GM23338 (cell line): Measurements from ENCODE around the gene CNOT10. TPM values are rescaled to one million over a fixed set of nuclear protein-coding genes. Genes with fewer than 3 reads are reported as not detected.

ENCODE experiments used
- ATAC-seq: fragments of 200-7000 bp; cut with Tn5 transposase; 3 replicates; pipeline ENCODE4 v1.9.1; 2020
- DNase-seq: peaks from one replicate; pipeline ENCODE4 v3.0.0-alpha.2; 2015; ENCODE audit warnings: low spot score
- H2AFZ ChIP-seq: fragments of 200-600 bp; sonication (generic); 2 replicates; pipeline ENCODE4 v1.8.0; 2016; ENCODE audit warnings: antibody characterized with exemption, mild to moderate bottlenecking, moderate library complexity
- H3F3A ChIP-seq: fragments of 200-600 bp; sonication (generic); replicated peaks from 2 replicates; pipeline ENCODE4 v1.8.0; 2017; ENCODE audit warnings: antibody characterized with exemption, mixed run types, low read depth
- H3K27ac ChIP-seq: fragments of 200-600 bp; sonication (generic); 2 replicates; pipeline ENCODE4 v1.6.1; 2016; ENCODE audit warnings: low read depth
- H3K27me3 ChIP-seq: fragments of 200-600 bp; sonication (generic); 2 replicates; pipeline ENCODE4 v1.8.0; 2016; ENCODE audit warnings: mild to moderate bottlenecking, mixed run types, moderate library complexity; ENCODE audit not compliant: insufficient read depth
- H3K36me3 ChIP-seq: fragments of 200-600 bp; sonication (generic); 2 replicates; pipeline ENCODE4 v1.8.0; 2016; ENCODE audit warnings: mild to moderate bottlenecking; ENCODE audit not compliant: insufficient read depth
- H3K4me1 ChIP-seq: fragments of 200-600 bp; sonication (generic); 2 replicates; pipeline ENCODE4 v1.8.0; 2016; ENCODE audit warnings: mild to moderate bottlenecking, moderate library complexity; ENCODE audit not compliant: insufficient read depth
- H3K4me2 ChIP-seq: fragments of 200-600 bp; sonication (generic); 2 replicates; pipeline ENCODE4 v1.7.1; 2017; ENCODE audit warnings: mixed run types
- H3K4me3 ChIP-seq: fragments of 200-600 bp; sonication (generic); 2 replicates; pipeline ENCODE4 v1.6.1; 2016; ENCODE audit warnings: mixed run types
- H3K79me2 ChIP-seq: fragments of 200-600 bp; sonication (generic); replicated peaks from 2 replicates; pipeline ENCODE4 v1.8.0; 2017; ENCODE audit warnings: mild to moderate bottlenecking; ENCODE audit not compliant: insufficient read depth
- H3K9me2 ChIP-seq: fragments of 200-600 bp; sonication (generic); 2 replicates; pipeline ENCODE4 v1.8.0; 2017; ENCODE audit not compliant: insufficient read depth
- H4K20me1 ChIP-seq: fragments of 200-600 bp; sonication (generic); replicated peaks from 2 replicates; pipeline ENCODE4 v1.8.0; 2017; ENCODE audit warnings: mild to moderate bottlenecking; ENCODE audit not compliant: insufficient read depth
- H3K27ac Mint-ChIP-seq: 2 replicates; pipeline ENCODE4 v1.8.0; 2020; ENCODE audit warnings: inconsistent platforms, mild to moderate bottlenecking, moderate library complexity, mixed read lengths
- H3K27me3 Mint-ChIP-seq: 3 replicates; pipeline ENCODE4 v1.8.0; 2022; ENCODE audit warnings: low read depth, mild to moderate bottlenecking, moderate library complexity, mixed read lengths, inconsistent platforms; ENCODE audit not compliant: insufficient read depth, poor library complexity
- H3K36me3 Mint-ChIP-seq: 3 replicates; pipeline ENCODE4 v1.8.0; 2021; ENCODE audit warnings: low read depth, mild to moderate bottlenecking, inconsistent platforms, moderate library complexity, mixed read lengths
- H3K4me1 Mint-ChIP-seq: 3 replicates; pipeline ENCODE4 v1.8.0; 2020; ENCODE audit warnings: mild to moderate bottlenecking, inconsistent platforms, mixed read lengths
- H3K4me3 Mint-ChIP-seq: 3 replicates; pipeline ENCODE4 v1.8.0; 2021; ENCODE audit warnings: moderate library complexity, mild to moderate bottlenecking, inconsistent platforms, mixed read lengths
- H3K9me3 Mint-ChIP-seq: 3 replicates; pipeline ENCODE4 v1.8.0; 2020; ENCODE audit warnings: moderate library complexity, mild to moderate bottlenecking, inconsistent platforms, mixed read lengths
- CREB1 ChIP-seq: fragments of 250-450 bp; sonication (Bioruptor Pico); IDR thresholded peaks from 2 replicates; pipeline ENCODE4 v1.5.0; 2020; ENCODE audit warnings: low read depth, mild to moderate bottlenecking, moderate library complexity
- EZH2 ChIP-seq: fragments of 200-600 bp; sonication (generic); IDR thresholded peaks from one replicate; pipeline ENCODE4 v1.8.0; 2017; ENCODE audit warnings: antibody characterized with exemption, mild to moderate bottlenecking, low read depth; ENCODE audit not compliant: unreplicated experiment
- EZH2phosphoT487 ChIP-seq: fragments of 200-600 bp; sonication (generic); IDR thresholded peaks from one replicate; pipeline ENCODE4 v1.8.1; 2018; ENCODE audit warnings: antibody characterized with exemption; ENCODE audit not compliant: unreplicated experiment
- JUNB ChIP-seq: IDR thresholded peaks from one replicate; pipeline ENCODE4 v1.6.1; 2016; ENCODE audit warnings: antibody characterized with exemption; ENCODE audit not compliant: unreplicated experiment
- NANOG ChIP-seq: IDR thresholded peaks from 2 replicates; pipeline ENCODE4 v1.6.1; 2016; ENCODE audit warnings: antibody characterized with exemption, borderline replicate concordance
- POLR2AphosphoS5 ChIP-seq: IDR thresholded peaks from 2 replicates; pipeline ENCODE4 v1.6.1; 2016; ENCODE audit warnings: antibody characterized with exemption, low read depth
- STAT1 ChIP-seq: IDR thresholded peaks from one replicate; pipeline ENCODE4 v1.6.1; 2016; ENCODE audit warnings: antibody characterized with exemption; ENCODE audit not compliant: unreplicated experiment
- ZNF114 ChIP-seq: fragments of 250-450 bp; sonication (Bioruptor Pico); IDR thresholded peaks from 2 replicates; pipeline ENCODE4 v1.5.0; 2020; ENCODE audit warnings: mild to moderate bottlenecking, moderate library complexity
- ZNF331 ChIP-seq: fragments of 250-450 bp; sonication (Bioruptor Pico); IDR thresholded peaks from 2 replicates; pipeline ENCODE4 v1.5.0; 2020; ENCODE audit warnings: low read depth, mild to moderate bottlenecking, moderate library complexity
- polyA plus RNA-seq: library from polyadenylated mRNA; unstranded; fragments of >200 nt; fragmentation: Nextera tagmentation; extraction: Ambion mirVana; gene quantifications from 2 replicates; pipeline ENCODE4 v1.2.1, GENCODE V29; 2016
- total RNA-seq: library from RNA; depleted of rRNA; stranded (reverse); fragments of >200 nt; shearing (Covaris generic); gene quantifications from 2 replicates; pipeline ENCODE4 v1.2.3, GENCODE V29; 2014
- TF ChIP-seq, protein P1 (sequence below), 2 experiments: fragments of 200-600 bp in 1 of 2; sonication (generic) in 1 of 2; conservative IDR thresholded peaks; 2 replicates each; pipeline versions ENCODE4 v1.5.1 to v1.6.1; 2016 to 2017; ENCODE audit warnings: antibody characterized with exemption in 2 of 2, low read depth in 2 of 2, mild to moderate bottlenecking in 2 of 2, moderate library complexity in 1 of 2
- TF ChIP-seq, protein P2 (sequence below): IDR thresholded peaks from one replicate; pipeline ENCODE4 v1.6.1; 2018; ENCODE audit warnings: antibody characterized with exemption; ENCODE audit not compliant: unreplicated experiment
- TF ChIP-seq, protein P3 (sequence below): IDR thresholded peaks from 2 replicates; pipeline ENCODE4 v1.6.1; 2016; ENCODE audit warnings: antibody characterized with exemption
- TF ChIP-seq, protein P4 (sequence below): fragments of 250-450 bp; sonication (Bioruptor Pico); IDR thresholded peaks from 2 replicates; pipeline ENCODE4 v1.5.0; 2020; ENCODE audit warnings: mild to moderate bottlenecking, moderate library complexity

Gene CNOT10
- total and polyA plus RNA-seq, 2 experiments from 2014 or later: 27.2 to 46.9 TPM

DNA sequence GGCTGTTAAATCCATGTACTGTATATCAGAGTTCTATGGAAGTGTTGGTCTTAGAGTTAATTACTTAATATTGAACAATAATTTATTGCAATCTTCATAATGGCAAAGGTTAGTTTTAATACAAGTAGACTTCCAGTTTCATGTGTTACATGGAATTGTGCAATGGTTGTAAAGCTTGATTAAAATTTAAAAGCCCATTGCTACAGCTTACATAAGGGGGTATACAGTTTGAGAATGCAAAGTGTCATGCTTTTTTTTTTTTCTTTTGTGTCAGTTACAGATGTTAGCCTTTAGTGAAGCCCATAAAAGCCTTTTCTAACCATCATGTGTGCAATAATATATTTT lies 22.0 kb downstream of the CNOT10 start:
- no peak overlapping the region for H3K27ac Mint-ChIP-seq
- TF ChIP-seq, protein P1, sequence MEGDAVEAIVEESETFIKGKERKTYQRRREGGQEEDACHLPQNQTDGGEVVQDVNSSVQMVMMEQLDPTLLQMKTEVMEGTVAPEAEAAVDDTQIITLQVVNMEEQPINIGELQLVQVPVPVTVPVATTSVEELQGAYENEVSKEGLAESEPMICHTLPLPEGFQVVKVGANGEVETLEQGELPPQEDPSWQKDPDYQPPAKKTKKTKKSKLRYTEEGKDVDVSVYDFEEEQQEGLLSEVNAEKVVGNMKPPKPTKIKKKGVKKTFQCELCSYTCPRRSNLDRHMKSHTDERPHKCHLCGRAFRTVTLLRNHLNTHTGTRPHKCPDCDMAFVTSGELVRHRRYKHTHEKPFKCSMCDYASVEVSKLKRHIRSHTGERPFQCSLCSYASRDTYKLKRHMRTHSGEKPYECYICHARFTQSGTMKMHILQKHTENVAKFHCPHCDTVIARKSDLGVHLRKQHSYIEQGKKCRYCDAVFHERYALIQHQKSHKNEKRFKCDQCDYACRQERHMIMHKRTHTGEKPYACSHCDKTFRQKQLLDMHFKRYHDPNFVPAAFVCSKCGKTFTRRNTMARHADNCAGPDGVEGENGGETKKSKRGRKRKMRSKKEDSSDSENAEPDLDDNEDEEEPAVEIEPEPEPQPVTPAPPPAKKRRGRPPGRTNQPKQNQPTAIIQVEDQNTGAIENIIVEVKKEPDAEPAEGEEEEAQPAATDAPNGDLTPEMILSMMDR (conservative IDR thresholded peaks at IDR 0.05; ENCODE audit: low read depth in 2 of 2): no peak
- TF ChIP-seq POLR2AphosphoS5: no peak
- no peak for TF ChIP-seq CREB1 (CRISPR knock-in tag)
- no peak for TF ChIP-seq EZH2
- TF ChIP-seq, protein P2, sequence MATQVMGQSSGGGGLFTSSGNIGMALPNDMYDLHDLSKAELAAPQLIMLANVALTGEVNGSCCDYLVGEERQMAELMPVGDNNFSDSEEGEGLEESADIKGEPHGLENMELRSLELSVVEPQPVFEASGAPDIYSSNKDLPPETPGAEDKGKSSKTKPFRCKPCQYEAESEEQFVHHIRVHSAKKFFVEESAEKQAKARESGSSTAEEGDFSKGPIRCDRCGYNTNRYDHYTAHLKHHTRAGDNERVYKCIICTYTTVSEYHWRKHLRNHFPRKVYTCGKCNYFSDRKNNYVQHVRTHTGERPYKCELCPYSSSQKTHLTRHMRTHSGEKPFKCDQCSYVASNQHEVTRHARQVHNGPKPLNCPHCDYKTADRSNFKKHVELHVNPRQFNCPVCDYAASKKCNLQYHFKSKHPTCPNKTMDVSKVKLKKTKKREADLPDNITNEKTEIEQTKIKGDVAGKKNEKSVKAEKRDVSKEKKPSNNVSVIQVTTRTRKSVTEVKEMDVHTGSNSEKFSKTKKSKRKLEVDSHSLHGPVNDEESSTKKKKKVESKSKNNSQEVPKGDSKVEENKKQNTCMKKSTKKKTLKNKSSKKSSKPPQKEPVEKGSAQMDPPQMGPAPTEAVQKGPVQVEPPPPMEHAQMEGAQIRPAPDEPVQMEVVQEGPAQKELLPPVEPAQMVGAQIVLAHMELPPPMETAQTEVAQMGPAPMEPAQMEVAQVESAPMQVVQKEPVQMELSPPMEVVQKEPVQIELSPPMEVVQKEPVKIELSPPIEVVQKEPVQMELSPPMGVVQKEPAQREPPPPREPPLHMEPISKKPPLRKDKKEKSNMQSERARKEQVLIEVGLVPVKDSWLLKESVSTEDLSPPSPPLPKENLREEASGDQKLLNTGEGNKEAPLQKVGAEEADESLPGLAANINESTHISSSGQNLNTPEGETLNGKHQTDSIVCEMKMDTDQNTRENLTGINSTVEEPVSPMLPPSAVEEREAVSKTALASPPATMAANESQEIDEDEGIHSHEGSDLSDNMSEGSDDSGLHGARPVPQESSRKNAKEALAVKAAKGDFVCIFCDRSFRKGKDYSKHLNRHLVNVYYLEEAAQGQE: no peak
- no peak for TF ChIP-seq NANOG
- TF ChIP-seq, protein P3, sequence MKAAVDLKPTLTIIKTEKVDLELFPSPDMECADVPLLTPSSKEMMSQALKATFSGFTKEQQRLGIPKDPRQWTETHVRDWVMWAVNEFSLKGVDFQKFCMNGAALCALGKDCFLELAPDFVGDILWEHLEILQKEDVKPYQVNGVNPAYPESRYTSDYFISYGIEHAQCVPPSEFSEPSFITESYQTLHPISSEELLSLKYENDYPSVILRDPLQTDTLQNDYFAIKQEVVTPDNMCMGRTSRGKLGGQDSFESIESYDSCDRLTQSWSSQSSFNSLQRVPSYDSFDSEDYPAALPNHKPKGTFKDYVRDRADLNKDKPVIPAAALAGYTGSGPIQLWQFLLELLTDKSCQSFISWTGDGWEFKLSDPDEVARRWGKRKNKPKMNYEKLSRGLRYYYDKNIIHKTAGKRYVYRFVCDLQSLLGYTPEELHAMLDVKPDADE: no peak
- TF ChIP-seq ZNF114 (CRISPR knock-in tag): no peak
- TF ChIP-seq STAT1: no peak
- no peak for TF ChIP-seq JUNB
- TF ChIP-seq, protein P4, sequence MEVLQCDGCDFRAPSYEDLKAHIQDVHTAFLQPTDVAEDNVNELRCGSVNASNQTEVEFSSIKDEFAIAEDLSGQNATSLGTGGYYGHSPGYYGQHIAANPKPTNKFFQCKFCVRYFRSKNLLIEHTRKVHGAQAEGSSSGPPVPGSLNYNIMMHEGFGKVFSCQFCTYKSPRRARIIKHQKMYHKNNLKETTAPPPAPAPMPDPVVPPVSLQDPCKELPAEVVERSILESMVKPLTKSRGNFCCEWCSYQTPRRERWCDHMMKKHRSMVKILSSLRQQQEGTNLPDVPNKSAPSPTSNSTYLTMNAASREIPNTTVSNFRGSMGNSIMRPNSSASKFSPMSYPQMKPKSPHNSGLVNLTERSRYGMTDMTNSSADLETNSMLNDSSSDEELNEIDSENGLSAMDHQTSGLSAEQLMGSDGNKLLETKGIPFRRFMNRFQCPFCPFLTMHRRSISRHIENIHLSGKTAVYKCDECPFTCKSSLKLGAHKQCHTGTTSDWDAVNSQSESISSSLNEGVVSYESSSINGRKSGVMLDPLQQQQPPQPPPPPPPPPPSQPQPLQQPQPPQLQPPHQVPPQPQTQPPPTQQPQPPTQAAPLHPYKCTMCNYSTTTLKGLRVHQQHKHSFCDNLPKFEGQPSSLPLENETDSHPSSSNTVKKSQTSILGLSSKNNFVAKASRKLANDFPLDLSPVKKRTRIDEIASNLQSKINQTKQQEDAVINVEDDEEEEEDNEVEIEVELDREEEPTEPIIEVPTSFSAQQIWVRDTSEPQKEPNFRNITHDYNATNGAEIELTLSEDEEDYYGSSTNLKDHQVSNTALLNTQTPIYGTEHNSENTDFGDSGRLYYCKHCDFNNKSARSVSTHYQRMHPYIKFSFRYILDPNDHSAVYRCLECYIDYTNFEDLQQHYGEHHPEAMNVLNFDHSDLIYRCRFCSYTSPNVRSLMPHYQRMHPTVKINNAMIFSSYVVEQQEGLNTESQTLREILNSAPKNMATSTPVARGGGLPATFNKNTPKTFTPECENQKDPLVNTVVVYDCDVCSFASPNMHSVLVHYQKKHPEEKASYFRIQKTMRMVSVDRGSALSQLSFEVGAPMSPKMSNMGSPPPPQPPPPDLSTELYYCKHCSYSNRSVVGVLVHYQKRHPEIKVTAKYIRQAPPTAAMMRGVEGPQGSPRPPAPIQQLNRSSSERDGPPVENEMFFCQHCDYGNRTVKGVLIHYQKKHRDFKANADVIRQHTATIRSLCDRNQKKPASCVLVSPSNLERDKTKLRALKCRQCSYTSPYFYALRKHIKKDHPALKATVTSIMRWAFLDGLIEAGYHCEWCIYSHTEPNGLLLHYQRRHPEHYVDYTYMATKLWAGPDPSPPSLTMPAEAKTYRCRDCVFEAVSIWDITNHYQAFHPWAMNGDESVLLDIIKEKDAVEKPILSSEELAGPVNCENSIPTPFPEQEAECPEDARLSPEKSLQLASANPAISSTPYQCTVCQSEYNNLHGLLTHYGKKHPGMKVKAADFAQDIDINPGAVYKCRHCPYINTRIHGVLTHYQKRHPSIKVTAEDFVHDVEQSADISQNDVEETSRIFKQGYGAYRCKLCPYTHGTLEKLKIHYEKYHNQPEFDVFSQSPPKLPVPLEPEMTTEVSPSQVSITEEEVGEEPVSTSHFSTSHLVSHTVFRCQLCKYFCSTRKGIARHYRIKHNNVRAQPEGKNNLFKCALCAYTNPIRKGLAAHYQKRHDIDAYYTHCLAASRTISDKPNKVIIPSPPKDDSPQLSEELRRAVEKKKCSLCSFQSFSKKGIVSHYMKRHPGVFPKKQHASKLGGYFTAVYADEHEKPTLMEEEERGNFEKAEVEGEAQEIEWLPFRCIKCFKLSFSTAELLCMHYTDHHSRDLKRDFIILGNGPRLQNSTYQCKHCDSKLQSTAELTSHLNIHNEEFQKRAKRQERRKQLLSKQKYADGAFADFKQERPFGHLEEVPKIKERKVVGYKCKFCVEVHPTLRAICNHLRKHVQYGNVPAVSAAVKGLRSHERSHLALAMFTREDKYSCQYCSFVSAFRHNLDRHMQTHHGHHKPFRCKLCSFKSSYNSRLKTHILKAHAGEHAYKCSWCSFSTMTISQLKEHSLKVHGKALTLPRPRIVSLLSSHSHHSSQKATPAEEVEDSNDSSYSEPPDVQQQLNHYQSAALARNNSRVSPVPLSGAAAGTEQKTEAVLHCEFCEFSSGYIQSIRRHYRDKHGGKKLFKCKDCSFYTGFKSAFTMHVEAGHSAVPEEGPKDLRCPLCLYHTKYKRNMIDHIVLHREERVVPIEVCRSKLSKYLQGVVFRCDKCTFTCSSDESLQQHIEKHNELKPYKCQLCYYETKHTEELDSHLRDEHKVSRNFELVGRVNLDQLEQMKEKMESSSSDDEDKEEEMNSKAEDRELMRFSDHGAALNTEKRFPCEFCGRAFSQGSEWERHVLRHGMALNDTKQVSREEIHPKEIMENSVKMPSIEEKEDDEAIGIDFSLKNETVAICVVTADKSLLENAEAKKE (CRISPR knock-in tag): no peak
- no peak for TF ChIP-seq EZH2phosphoT487
- TF ChIP-seq ZNF331 (CRISPR knock-in tag): no peak
- no peak for DNase-seq

More for the DNA sequence above, 22.0 kb downstream of the CNOT10 start:
- Histone ChIP-seq H2AFZ (no peak overlapping the region), H3K27ac (no peak overlapping the region), H3K4me1 (no peaks in the 10 kb centered on the region), H3K27me3 (no peaks in the 10 kb centered on the region), H3K36me3 (peaks cover 16% of the 10 kb centered on the region; the same call in 1 of the 2 replicates), H3K79me2 (peaks cover 13% of the 10 kb centered on the region), H4K20me1 (no peaks in the 10 kb centered on the region), H3K4me2 (no peak overlapping the region), H3K4me3 (no peak overlapping the region), H3K9me2 (no peaks in the 10 kb centered on the region), H3F3A (no peaks in the 10 kb centered on the region)
- Mint-ChIP-seq H3K4me1 (peaks cover 4% of the 10 kb centered on the region; the same call in 1 of the 3 replicates), H3K4me3 (no peak overlapping the region), H3K27me3 (no peaks in the 10 kb centered on the region), H3K9me3 (no peaks in the 10 kb centered on the region), H3K36me3 (peaks cover 29% of the 10 kb centered on the region)
- no peak for ATAC-seq
